ENCODE data around the gene RDX. TPM values are rescaled to one million over a fixed set of nuclear protein-coding genes. Genes with fewer than 3 reads are reported as not detected.

The RDX gene
- total and polyA plus RNA-seq, 2 experiments from 2014 or later: 45.2 to 226 TPM

DNA sequence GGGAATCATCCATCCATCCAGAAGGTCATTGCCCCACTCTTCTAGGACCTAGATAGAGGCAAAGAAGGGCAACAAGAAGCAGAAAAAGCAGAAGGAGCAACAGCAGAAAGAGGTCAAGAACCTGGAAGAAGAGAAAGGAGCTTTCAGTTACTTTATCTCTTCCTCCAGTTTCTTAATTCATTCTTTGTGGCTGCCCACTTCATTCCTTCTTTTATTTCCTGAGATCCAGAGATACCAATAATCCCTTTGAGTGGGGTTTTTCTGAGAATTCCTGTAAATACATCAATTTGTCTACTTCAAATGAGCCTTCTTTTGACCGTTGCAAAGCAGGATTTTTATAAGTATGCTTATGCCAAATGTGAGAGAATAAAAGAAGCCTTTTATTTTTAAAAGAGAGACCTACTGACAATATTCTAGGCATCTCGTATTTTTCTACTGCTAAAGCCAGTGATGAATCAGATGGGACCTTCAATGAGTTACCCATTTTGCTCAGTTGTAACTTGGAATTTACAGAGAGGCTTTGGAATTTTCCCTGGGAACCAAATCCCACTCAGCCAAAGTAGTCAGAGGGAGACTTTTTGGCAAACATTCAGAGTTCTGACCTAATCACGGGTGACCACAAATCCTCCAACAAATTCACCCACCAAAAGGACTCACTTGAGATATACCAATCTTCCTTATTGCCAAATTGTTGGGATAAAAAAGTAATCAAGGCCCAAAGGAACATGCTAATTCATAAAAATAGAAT lies 148.3 kb downstream of the RDX start:
- H3F3A ChIP-seq (replicated peaks; ENCODE audit: low read depth): no peaks in the 10 kb centered on the region
- H3K9me2 ChIP-seq (ENCODE audit: insufficient read depth): no peaks in the 10 kb centered on the region
- no peak overlapping the region for H3K4me2 ChIP-seq
- DNase-seq (ENCODE audit: low spot score) (no peak), ATAC-seq (no peak)
- no peak for TF ChIP-seq EZH2phosphoT487 (IDR thresholded peaks at IDR 0.05; ENCODE audit: unreplicated experiment)
- Mint-ChIP-seq H3K27ac (no peak overlapping the region), H3K4me3 (no peak overlapping the region), H3K9me3 (no peaks in the 10 kb centered on the region), H3K36me3 (ENCODE audit: low read depth) (0 out of 3 replicates have a peak, but pooled peaks cover 3% of the 10 kb centered on the region), H3K27me3 (ENCODE audit: insufficient read depth, low read depth, poor library complexity) (no peaks in the 10 kb centered on the region), H3K4me1 (peaks cover 15% of the 10 kb centered on the region)
- H3K4me3 ChIP-seq: no peak overlapping the region
- 0 out of 2 replicates have a peak, but pooled peaks cover 3% of the 10 kb centered on the region for H3K79me2 ChIP-seq (replicated peaks; ENCODE audit: insufficient read depth)
- no peaks in the 10 kb centered on the region for H3K27me3 ChIP-seq (ENCODE audit: insufficient read depth)
- H2AFZ ChIP-seq: no peak overlapping the region
- no peaks in the 10 kb centered on the region for H3K36me3 ChIP-seq (ENCODE audit: insufficient read depth)
- H3K4me1 ChIP-seq (ENCODE audit: insufficient read depth): 0 out of 2 replicates have a peak, but pooled peaks cover 3% of the 10 kb centered on the region
- no peaks in the 10 kb centered on the region for H4K20me1 ChIP-seq (replicated peaks; ENCODE audit: insufficient read depth)
- no peak overlapping the region for H3K27ac ChIP-seq (ENCODE audit: low read depth)

- H4K20me1 ChIP-seq (replicated peaks; ENCODE audit: insufficient read depth): no peaks in the 10 kb centered on the region
- DNase-seq (ENCODE audit: low spot score): no peak
- no peak overlapping the region for H3K4me2 ChIP-seq
- H3K4me3 Mint-ChIP-seq: no peak overlapping the region
- H3K27me3 ChIP-seq (ENCODE audit: insufficient read depth): no peaks in the 10 kb centered on the region
- TF ChIP-seq POLR2AphosphoS5 (IDR thresholded peaks at IDR 0.05; ENCODE audit: low read depth): no peak
- TF ChIP-seq, protein P1, sequence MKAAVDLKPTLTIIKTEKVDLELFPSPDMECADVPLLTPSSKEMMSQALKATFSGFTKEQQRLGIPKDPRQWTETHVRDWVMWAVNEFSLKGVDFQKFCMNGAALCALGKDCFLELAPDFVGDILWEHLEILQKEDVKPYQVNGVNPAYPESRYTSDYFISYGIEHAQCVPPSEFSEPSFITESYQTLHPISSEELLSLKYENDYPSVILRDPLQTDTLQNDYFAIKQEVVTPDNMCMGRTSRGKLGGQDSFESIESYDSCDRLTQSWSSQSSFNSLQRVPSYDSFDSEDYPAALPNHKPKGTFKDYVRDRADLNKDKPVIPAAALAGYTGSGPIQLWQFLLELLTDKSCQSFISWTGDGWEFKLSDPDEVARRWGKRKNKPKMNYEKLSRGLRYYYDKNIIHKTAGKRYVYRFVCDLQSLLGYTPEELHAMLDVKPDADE (IDR thresholded peaks at IDR 0.05): no peak
- TF ChIP-seq ZNF331 (CRISPR knock-in tag; IDR thresholded peaks at IDR 0.05; ENCODE audit: low read depth): no peak
- TF ChIP-seq JUNB (IDR thresholded peaks at IDR 0.05; ENCODE audit: unreplicated experiment): no peak
- TF ChIP-seq ZNF114 (CRISPR knock-in tag; IDR thresholded peaks at IDR 0.05): no peak
- TF ChIP-seq EZH2phosphoT487 (IDR thresholded peaks at IDR 0.05; ENCODE audit: unreplicated experiment): no peak
- no peak for TF ChIP-seq STAT1 (IDR thresholded peaks at IDR 0.05; ENCODE audit: unreplicated experiment)
- TF ChIP-seq, protein P2, sequence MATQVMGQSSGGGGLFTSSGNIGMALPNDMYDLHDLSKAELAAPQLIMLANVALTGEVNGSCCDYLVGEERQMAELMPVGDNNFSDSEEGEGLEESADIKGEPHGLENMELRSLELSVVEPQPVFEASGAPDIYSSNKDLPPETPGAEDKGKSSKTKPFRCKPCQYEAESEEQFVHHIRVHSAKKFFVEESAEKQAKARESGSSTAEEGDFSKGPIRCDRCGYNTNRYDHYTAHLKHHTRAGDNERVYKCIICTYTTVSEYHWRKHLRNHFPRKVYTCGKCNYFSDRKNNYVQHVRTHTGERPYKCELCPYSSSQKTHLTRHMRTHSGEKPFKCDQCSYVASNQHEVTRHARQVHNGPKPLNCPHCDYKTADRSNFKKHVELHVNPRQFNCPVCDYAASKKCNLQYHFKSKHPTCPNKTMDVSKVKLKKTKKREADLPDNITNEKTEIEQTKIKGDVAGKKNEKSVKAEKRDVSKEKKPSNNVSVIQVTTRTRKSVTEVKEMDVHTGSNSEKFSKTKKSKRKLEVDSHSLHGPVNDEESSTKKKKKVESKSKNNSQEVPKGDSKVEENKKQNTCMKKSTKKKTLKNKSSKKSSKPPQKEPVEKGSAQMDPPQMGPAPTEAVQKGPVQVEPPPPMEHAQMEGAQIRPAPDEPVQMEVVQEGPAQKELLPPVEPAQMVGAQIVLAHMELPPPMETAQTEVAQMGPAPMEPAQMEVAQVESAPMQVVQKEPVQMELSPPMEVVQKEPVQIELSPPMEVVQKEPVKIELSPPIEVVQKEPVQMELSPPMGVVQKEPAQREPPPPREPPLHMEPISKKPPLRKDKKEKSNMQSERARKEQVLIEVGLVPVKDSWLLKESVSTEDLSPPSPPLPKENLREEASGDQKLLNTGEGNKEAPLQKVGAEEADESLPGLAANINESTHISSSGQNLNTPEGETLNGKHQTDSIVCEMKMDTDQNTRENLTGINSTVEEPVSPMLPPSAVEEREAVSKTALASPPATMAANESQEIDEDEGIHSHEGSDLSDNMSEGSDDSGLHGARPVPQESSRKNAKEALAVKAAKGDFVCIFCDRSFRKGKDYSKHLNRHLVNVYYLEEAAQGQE (IDR thresholded peaks at IDR 0.05; ENCODE audit: unreplicated experiment): no peak
- TF ChIP-seq, protein P3, sequence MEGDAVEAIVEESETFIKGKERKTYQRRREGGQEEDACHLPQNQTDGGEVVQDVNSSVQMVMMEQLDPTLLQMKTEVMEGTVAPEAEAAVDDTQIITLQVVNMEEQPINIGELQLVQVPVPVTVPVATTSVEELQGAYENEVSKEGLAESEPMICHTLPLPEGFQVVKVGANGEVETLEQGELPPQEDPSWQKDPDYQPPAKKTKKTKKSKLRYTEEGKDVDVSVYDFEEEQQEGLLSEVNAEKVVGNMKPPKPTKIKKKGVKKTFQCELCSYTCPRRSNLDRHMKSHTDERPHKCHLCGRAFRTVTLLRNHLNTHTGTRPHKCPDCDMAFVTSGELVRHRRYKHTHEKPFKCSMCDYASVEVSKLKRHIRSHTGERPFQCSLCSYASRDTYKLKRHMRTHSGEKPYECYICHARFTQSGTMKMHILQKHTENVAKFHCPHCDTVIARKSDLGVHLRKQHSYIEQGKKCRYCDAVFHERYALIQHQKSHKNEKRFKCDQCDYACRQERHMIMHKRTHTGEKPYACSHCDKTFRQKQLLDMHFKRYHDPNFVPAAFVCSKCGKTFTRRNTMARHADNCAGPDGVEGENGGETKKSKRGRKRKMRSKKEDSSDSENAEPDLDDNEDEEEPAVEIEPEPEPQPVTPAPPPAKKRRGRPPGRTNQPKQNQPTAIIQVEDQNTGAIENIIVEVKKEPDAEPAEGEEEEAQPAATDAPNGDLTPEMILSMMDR (conservative IDR thresholded peaks at IDR 0.05; ENCODE audit: low read depth in 2 of 2): no peak
- H3K4me1 ChIP-seq (ENCODE audit: insufficient read depth): no peaks in the 10 kb centered on the region
- H3K27ac Mint-ChIP-seq: no peak overlapping the region
- 0 out of 3 replicates have a peak, but pooled peaks cover 3% of the 10 kb centered on the region for H3K36me3 Mint-ChIP-seq (ENCODE audit: low read depth)
- no peaks in the 10 kb centered on the region for H3F3A ChIP-seq (replicated peaks; ENCODE audit: low read depth)
- H3K27me3 Mint-ChIP-seq (ENCODE audit: insufficient read depth, low read depth, poor library complexity): no peaks in the 10 kb centered on the region
- ATAC-seq: no peak
- H3K4me1 Mint-ChIP-seq: peaks cover 4% of the 10 kb centered on the region; the same call in 2 of the 3 replicates
- H3K36me3 ChIP-seq (ENCODE audit: insufficient read depth): no peaks in the 10 kb centered on the region
- H3K9me2 ChIP-seq (ENCODE audit: insufficient read depth): no peaks in the 10 kb centered on the region
- no peak overlapping the region for H2AFZ ChIP-seq
- no peaks in the 10 kb centered on the region for H3K79me2 ChIP-seq (replicated peaks; ENCODE audit: insufficient read depth)
- no peak overlapping the region for H3K27ac ChIP-seq (ENCODE audit: low read depth)
- H3K9me3 Mint-ChIP-seq: no peaks in the 10 kb centered on the region
- H3K4me3 ChIP-seq: no peak overlapping the region
These were observed 154.6 kb downstream of the RDX start for GRCh38 chr11:110141812-110142211.

All from GM23338 (cell line).